ENCODE results near the gene ATXN3. TPM values are rescaled to one million over a fixed set of nuclear protein-coding genes. Genes with fewer than 3 reads are reported as not detected.

ATXN3 gene
- total RNA-seq, 1 experiment from 2014 or later: 33.1 TPM

- TF ChIP-seq, protein P1, sequence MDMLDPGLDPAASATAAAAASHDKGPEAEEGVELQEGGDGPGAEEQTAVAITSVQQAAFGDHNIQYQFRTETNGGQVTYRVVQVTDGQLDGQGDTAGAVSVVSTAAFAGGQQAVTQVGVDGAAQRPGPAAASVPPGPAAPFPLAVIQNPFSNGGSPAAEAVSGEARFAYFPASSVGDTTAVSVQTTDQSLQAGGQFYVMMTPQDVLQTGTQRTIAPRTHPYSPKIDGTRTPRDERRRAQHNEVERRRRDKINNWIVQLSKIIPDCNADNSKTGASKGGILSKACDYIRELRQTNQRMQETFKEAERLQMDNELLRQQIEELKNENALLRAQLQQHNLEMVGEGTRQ (CRISPR knock-in tag; IDR thresholded peaks at IDR 0.05): peak; percentile 41; the same call in 1 of the 2 replicates
- TF ChIP-seq, protein P2, sequence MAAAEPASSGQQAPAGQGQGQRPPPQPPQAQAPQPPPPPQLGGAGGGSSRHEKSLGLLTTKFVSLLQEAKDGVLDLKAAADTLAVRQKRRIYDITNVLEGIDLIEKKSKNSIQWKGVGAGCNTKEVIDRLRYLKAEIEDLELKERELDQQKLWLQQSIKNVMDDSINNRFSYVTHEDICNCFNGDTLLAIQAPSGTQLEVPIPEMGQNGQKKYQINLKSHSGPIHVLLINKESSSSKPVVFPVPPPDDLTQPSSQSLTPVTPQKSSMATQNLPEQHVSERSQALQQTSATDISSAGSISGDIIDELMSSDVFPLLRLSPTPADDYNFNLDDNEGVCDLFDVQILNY (CRISPR knock-in tag; IDR thresholded peaks at IDR 0.05): peak; percentile 77; the same call in 1 of the 2 replicates
- TF ChIP-seq CBFB (CRISPR knock-in tag; IDR thresholded peaks at IDR 0.05; ENCODE audit: low read depth): peak; percentile 67; the same call in 1 of the 2 replicates
- no peak for TF ChIP-seq TEAD4 (CRISPR knock-in tag; IDR thresholded peaks at IDR 0.05)
- no peak for TF ChIP-seq ZNF263 (CRISPR knock-in tag; IDR thresholded peaks at IDR 0.05; ENCODE audit: low read depth)
- TF ChIP-seq ATF6 (CRISPR knock-in tag; IDR thresholded peaks at IDR 0.05): no peak
- TF ChIP-seq, protein P3, sequence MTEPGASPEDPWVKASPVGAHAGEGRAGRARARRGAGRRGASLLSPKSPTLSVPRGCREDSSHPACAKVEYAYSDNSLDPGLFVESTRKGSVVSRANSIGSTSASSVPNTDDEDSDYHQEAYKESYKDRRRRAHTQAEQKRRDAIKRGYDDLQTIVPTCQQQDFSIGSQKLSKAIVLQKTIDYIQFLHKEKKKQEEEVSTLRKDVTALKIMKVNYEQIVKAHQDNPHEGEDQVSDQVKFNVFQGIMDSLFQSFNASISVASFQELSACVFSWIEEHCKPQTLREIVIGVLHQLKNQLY (CRISPR knock-in tag; IDR thresholded peaks at IDR 0.05): peak; percentile 86; the same call in 1 of the 2 replicates
- no peak for TF ChIP-seq IRF1 (CRISPR knock-in tag; IDR thresholded peaks at IDR 0.05)
- peak; percentile 66; the same call in 1 of the 2 replicates for TF ChIP-seq ATF1 (CRISPR knock-in tag; IDR thresholded peaks at IDR 0.05)
- peak; percentile 69 for TF ChIP-seq SP1 (CRISPR knock-in tag; conservative IDR thresholded peaks at IDR 0.05)
- TF ChIP-seq MAX (CRISPR knock-in tag; IDR thresholded peaks at IDR 0.05): peak; percentile 72; the same call in 1 of the 2 replicates
- TF ChIP-seq ZNF121 (CRISPR knock-in tag; IDR thresholded peaks at IDR 0.05): no peak
- TF ChIP-seq PRDM15 (CRISPR knock-in tag; IDR thresholded peaks at IDR 0.05): no peak
- TF ChIP-seq NFATC4 (CRISPR knock-in tag; IDR thresholded peaks at IDR 0.05): no peak
- TF ChIP-seq NFE2L1 (CRISPR knock-in tag; IDR thresholded peaks at IDR 0.05): peak; percentile 72; the same call in 1 of the 2 replicates
- no peak for TF ChIP-seq ZNF671 (CRISPR knock-in tag; IDR thresholded peaks at IDR 0.05)
- no peak for TF ChIP-seq ZNF317 (CRISPR knock-in tag; IDR thresholded peaks at IDR 0.05; ENCODE audit: borderline replicate concordance, low read depth)
- TF ChIP-seq PREB (CRISPR knock-in tag; IDR thresholded peaks at IDR 0.05; ENCODE audit: borderline replicate concordance): no peak
- TF ChIP-seq, protein P4, sequence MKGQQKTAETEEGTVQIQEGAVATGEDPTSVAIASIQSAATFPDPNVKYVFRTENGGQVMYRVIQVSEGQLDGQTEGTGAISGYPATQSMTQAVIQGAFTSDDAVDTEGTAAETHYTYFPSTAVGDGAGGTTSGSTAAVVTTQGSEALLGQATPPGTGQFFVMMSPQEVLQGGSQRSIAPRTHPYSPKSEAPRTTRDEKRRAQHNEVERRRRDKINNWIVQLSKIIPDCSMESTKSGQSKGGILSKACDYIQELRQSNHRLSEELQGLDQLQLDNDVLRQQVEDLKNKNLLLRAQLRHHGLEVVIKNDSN (CRISPR knock-in tag; IDR thresholded peaks at IDR 0.05): no peak
- 0 out of 2 replicates have a peak, but pooled peaks have one; percentile 47 for TF ChIP-seq TP53 (CRISPR knock-in tag; IDR thresholded peaks at IDR 0.05)
- TF ChIP-seq, protein P5, sequence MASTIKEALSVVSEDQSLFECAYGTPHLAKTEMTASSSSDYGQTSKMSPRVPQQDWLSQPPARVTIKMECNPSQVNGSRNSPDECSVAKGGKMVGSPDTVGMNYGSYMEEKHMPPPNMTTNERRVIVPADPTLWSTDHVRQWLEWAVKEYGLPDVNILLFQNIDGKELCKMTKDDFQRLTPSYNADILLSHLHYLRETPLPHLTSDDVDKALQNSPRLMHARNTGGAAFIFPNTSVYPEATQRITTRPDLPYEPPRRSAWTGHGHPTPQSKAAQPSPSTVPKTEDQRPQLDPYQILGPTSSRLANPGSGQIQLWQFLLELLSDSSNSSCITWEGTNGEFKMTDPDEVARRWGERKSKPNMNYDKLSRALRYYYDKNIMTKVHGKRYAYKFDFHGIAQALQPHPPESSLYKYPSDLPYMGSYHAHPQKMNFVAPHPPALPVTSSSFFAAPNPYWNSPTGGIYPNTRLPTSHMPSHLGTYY (CRISPR knock-in tag; IDR thresholded peaks at IDR 0.05): no peak
- TF ChIP-seq, protein P6, sequence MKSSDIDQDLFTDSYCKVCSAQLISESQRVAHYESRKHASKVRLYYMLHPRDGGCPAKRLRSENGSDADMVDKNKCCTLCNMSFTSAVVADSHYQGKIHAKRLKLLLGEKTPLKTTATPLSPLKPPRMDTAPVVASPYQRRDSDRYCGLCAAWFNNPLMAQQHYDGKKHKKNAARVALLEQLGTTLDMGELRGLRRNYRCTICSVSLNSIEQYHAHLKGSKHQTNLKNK (CRISPR knock-in tag; IDR thresholded peaks at IDR 0.05): no peak
- TF ChIP-seq MXD4 (CRISPR knock-in tag; IDR thresholded peaks at IDR 0.05; ENCODE audit: borderline replicate concordance): no peak
- TF ChIP-seq SMAD4 (CRISPR knock-in tag; IDR thresholded peaks at IDR 0.05): no peak
- no peak for TF ChIP-seq GRHL2 (CRISPR knock-in tag; IDR thresholded peaks at IDR 0.05; ENCODE audit: insufficient replicate concordance, severe bottlenecking)
- TF ChIP-seq ZNF396 (CRISPR knock-in tag; IDR thresholded peaks at IDR 0.05; ENCODE audit: borderline replicate concordance): no peak
Observed at GRCh38 chr14:92039719-92040430, 66.5 kb downstream of the ATXN3 start, which contains the start of gene TRIP11 (continued).
